NOMO-1 treated with dmso at 0.1 percent for 144 hours (cell line): ENCODE measurements around the gene UBALD1.
A peak's percentile ranks its signal among the peaks of the same experiment; 100 is the strongest.

ENCODE experiments used
- DNase-seq: peaks from one replicate; lab custom pipeline; 2025; ENCODE audit not compliant: unreplicated experiment; lab: John Stamatoyannopoulos, UW

Gene UBALD1

DNA sequence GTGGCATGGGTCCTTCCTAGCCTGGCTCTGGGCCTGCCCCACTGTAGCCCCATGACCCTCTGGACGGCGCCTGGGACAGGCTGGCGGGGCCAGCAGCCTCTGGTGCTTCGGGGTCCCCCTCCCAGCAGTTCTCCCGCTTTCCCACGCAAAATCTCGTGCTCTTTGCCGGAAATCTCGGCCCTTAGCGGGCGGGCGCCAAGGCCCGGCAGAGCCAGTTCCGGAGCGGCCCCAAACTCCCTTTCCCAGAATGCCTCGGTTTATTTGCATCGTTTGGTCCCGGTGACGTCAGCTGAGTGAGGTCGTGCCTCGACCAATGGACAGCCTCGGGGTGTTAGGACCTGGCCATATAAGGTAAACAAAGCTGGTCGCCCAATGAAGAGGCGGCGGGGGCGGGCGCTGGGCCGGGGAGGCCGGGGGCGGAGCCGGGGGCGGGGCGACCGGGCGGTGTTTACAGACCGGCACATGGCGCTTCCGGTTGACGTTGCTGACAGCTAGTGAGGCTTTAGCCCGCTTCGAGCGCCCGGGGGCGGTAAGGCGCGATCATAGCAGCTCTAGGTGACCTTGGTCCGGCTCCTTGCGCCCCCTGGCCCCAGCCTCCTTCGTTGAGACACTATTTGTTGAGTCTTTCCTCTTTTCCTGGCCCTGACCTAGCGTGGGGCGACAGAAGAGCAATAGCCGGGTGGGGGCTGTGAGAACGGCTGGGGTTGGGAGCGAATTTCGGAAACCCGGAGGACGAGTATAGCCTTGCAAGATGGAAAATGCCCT, 1.5 kb upstream of the UBALD1 start:
- DNase-seq: peak; percentile 100

DNA sequence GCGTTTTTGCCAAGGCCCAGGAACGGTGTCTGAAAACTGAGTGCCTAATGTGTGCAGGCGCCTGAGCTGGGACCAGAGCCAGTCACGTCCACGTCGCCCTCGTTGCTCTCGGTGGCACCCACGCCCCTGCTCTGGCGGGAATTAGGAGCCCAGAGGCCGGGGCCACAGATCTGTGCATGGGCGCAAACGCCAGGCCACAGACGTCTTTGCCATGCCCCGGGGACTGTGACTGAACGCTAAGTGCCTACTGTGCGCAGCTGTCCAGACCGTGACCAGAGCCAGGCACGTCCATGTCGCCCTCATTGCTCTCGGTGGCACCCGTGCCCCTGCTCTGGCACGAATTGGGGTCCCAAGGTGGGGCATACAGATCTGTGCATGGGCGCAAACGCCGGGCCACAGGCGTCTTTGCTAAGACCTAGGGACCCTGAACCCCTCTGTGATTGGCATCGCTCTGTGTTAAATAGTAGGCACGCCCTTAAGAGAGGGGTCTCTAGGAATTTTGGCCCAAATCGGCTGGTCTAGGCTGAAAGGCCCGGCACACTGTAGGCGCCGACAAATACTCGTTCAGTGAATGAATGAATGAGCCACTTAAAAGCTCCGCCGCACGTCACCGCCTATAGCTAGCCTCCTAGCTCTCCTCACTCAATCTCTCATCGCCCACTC, 827 bp upstream of the UBALD1 start:
- DNase-seq: no peak

GRCh38 chr16:4613636-4614570, 785 bp downstream of the UBALD1 start:
- no peak for DNase-seq

DNA sequence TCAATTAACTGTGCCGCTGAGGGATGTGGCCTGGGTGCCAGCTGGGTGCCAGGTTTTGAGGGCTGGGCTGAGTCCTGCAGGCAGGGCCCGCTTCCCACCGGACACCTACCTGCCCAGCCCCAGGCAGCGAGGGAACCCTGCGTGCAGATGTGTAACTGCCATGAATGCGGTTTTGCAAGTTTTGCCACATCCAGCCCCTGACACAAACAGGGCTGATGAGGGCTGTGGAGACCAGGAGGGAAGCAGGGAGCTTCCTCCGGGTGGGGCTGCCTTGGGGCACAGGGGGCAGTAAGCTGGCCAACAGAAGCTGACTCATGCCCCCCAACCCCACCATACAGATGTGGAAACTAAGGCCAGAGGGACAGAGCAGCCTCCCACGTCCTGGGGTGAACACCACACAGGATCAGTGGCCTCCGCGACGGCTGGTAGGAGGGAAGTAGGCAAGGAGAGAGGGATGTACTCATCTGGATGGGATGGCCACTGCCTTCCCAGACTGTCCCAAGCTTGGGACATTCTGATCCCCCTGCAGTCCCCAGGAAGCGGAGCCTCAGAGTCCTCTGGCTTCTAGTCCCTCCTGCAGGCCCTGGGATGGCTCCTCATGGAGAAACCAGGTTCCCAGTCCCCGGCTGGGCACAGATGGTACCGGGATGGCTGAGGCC, 1.6 kb downstream of the UBALD1 start:
- no peak for DNase-seq

DNA sequence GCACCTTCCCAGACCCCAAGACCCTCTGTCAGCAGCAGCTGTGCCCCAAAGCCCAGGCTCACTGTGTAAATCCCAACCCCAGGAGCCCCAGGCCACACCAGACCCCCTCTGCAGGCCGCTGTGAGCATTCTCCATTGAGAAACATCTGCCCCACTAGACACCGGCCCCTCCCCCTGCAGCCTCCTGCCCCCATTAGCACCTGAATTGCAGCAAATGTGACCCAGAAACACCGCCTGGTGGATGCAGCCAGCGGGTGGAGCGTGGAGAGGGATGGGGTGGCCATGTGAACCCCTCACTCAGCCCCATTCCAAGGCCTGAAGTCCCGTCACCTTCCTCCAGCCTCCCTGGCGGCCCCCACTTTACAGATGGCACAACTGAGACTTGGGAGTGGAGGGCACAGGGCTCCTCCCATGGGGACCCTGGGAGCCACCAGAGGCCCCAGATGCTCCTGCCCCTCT, 2.2 kb downstream of the UBALD1 start:
- DNase-seq: no peak

DNA sequence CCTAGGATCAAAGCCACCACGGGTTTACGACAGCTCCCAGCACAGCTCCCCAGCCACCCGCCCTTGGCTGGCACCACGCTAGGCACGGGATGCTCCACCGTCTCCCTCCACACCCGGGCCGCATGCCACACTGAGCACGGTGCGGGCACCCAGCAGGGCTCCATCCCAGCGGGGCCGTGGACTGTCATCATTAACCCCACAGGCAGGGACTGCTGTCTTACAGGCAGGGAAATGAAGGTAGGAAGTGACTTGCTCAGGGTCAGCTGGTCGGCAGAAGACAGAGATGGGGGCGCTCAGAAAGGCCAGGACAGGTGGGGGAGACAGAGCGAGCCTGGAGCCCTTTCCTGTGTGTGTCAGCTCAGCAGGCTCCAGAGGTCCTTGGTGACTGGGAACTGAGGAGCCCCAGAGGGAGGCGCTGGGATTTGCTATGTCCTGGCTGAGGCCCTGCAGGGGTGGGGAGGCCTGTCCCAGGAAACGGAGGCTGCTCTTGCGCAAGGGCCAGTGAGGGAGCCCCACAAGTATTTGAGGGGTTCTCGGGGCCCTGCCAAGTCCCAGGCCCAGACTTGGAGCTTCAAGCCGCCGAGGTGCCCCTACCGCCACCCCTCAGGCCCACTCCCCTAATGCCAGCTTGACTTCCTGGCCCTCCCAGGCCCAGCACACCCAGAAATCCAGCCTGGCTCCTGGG, 3.2 kb downstream of the UBALD1 start:
- DNase-seq: no peak

DNA sequence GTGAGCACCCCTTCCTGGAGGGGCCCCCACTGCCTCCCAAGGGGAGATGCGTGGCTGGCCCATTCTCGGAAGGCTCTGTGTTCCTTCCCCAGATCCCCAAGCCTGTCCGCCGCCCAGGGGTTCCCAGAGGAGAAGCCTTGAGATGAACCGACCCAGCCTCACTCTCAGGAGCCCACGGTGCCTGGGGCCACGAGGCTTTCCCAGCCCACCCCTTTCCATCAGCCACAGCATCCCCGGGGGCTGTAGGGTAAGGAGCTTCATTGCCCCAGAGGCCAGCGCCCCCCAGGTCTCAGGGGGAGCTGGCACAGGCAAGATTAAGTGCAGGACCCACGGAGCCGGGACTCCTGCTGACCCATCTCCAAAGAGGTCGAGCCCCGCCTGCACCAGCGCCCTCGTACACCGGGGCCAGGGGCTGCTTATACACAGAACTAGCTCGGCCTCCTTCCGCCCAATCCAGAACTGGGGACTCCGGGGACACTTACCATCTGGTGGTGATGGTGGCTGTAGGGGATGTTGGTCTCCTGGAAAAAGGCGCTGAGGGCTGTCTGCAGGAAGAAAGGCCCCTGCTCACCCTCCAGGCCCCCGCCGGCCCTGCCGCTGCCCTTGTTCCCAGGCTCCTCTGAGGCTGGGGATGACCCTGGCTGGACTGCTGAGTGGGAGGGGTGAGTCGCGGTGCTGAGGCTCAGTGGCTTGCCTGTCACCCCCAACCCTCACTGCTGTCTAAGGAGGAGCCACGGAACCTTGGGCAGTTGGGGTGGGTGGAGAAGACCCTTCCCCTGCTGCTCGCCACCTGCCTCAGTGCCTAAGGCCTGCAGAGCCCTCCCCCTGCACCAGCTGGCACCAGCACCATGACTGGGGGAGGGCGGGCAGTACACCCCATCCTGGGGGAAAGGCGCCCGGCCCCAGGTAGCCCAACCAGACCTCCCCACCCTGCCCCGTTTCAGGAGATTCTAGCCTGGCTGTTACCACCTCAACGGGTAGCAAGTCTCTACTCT, 4.4 kb downstream of the UBALD1 start:
- DNase-seq: no peak

- DNase-seq: no peak
Observed at GRCh38 chr16:4609200-4610010, 5.3 kb downstream of the UBALD1 start.

DNA sequence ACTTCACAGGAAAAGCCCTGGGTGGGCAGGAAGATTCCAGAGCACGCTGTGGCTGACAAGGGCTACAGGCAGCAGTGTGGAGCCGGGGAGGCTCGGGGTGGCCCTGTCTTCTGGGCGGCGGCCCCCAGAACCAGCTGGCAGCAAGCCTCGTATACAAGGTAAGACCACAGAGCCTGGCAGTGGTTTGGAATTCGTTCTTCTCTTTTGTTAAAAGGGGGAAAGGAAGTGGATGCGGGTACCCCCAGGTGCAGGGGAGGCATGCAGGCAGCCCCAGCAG, 6.0 kb downstream of the UBALD1 start:
- no peak for DNase-seq

DNA sequence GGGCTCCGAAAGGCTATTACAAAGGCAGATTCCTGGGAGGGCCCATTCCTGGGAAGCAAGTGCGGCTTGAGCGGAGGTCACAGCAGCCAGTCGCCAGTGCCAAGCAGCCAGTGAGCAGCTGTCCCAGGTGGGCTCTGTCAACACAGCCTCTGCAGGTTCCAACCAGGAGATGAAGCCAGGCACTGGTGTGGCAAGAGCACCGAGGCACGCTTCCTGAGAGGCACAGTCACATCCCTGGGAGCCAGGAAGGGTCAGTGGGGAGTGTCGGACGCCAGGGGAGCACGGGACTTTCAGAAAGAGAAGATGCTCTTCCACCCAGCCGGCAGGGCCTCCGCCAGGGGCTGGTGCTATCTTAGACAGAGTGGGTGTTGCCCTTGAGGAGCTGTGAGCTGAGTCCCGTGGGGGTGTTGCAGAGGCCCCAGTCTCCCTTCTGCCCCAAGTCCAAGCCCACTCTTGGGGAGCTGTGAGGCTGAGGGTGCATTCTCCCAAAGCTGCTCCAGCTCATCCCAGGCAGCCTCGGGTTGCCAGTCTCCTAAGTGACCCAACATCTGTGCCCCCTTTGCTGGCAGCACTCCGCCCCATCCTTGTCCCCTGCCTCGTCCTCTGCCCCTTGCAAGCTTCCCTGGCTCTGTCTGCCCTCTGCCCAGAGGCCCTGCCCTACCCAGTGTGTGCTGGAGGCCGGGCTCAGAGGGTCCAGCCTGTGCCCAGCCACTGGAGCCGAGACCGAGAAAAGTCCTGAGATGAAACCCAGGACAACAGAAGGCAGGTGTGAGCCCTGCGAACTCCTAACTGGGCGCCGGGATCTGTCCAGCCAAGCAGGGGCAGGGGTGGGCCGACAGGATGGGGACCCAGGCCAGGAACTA, 6.6 kb downstream of the UBALD1 start:
- no peak for DNase-seq

GRCh38 chr16:4606354-4606753, 8.3 kb downstream of the UBALD1 start:
- DNase-seq: no peak

DNA sequence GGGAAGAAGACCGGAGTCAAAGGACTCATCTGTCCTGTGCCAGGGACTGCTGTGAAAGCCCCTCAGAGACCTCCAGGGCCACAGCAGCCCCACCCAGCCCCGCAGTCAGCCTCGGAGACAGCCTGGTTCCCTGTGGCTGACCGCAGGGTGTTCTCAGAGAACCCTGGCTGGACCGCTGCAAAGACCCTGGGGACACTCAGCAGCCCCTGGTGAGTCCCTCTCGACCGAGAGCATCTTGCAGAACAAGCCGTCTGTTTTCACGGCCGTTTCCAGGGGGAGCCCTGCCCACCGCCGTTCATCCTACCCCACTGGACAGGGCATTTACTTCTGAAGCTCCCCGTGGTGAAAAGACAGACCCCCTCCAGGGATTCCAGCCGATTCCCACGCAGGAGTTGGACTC, 10.3 kb downstream of the UBALD1 start:
- DNase-seq: no peak

DNA sequence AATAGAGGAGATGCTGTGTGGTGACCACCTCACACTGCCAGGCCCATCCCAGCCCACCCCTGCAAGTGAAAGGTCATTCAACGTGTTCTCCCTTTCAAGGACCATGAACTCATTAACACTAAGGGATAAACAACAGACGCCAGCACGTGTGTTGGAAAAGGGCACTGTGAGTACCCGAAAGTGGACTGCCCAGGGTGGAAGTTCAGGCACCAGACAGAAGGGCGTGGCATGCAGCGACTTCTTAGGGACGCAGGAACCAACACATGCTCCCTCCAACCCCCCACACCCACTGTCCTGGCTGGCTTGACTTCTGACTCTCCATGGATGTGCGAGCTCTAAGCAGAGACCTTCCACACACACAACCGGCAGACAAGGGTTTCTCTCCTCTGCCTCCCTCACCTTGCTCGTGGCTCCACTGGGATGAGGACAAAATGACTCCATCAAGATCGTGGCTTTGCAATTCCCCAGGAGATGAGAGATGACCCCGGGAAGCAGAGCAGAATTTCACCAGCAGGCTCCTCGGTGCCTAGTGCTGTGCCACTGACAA, 11.0 kb downstream of the UBALD1 start:
- no peak for DNase-seq

- no peak for DNase-seq
Observed at GRCh38 chr16:4602331-4602730, 12.4 kb downstream of the UBALD1 start.

DNA sequence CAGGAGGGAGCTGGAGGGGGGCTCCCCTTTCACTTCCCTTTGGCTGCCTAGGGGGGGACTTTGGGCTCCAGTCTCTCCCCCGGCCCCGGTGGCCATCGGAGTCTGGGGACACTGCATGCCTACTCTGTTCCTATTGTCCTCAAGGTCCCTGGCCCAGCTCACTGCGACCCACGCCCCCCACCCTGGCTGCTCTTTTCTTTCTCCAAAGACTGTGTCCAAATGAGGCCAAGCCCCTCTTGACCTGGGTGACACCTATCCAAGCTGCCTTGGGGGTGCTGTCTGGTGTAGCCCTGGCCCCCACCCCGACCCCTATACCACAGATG, 12.9 kb downstream of the UBALD1 start:
- no peak for DNase-seq

GRCh38 chr16:4601036-4601863, 13.4 kb downstream of the UBALD1 start:
- DNase-seq: no peak

DNA sequence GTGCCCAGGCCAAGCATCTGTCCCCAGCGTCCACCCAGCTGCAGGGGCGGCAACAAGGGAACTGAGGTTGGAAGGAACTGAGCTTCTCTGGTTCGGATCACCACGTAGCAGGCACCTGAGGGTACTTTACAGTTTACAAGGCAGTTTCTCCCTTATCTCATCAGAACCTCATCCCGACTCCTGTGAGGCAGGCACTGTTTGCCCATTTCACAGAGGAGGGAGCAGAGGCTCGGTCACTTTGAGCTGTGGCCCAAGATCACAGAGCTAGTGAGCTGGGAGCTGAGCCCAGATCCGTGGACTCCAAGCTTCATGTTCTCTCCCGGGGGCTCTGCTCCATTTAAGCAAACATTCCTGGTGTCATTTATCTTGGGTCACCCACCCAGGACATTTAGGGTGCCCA, 15.1 kb downstream of the UBALD1 start:
- DNase-seq: no peak
